GM18519 (cell line): ENCODE data around the gene COQ8B.
"Not testable (repeated sequence)": the region's sequence is repeated elsewhere in the genome, so short reads cannot be mapped to it uniquely, and the experiment has no call there.

Experiments
- ATAC-seq: cut with Tn5 transposase; IDR thresholded peaks from one replicate; pipeline ENCODE4 v1.9.1; 2021; ENCODE audit warnings: mild to moderate bottlenecking, moderate library complexity; ENCODE audit not compliant: unreplicated experiment, low FRiP score

The COQ8B gene

DNA sequence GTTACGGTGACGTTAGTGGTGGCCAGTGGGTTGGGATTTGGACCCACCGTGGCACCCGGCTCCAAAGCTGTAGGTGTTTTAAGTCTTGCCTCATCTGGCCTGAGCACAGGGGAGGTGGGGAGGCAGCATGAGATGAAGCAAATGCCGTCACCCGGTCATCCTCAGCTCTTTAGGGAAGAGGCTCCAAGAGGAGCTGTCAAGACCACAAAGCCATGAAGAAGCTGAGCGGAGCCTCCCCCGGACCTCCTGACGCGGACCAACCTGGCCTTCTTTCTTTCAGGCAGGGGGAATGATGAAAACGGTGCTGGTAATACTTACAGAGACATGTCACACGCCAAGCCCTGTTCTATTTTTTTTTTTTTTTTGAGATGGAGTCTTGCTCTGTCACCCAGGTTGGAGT is 26.2 kb upstream of the COQ8B start:
- no peak for ATAC-seq

DNA sequence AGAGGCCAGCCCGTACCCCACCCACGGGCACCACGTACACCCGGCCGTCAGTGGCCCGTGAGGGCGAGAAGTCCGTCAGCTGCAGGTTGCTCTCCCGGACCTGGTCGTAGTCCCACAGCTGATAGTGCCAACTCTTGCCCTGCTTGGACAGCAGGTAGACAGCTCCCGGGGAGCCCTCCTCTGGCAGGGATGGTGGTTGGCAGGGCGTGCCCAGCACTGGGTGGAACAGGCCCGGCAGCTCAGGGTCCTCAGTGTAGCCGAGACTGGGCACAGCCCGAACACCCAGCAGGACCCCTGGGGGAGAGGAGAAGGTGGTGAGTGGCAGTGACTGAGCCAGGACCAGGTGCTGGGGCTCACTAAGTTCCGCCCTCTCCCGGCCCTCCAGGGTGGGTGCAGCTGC is 25.8 kb upstream of the COQ8B start:
- ATAC-seq, result no peak

DNA sequence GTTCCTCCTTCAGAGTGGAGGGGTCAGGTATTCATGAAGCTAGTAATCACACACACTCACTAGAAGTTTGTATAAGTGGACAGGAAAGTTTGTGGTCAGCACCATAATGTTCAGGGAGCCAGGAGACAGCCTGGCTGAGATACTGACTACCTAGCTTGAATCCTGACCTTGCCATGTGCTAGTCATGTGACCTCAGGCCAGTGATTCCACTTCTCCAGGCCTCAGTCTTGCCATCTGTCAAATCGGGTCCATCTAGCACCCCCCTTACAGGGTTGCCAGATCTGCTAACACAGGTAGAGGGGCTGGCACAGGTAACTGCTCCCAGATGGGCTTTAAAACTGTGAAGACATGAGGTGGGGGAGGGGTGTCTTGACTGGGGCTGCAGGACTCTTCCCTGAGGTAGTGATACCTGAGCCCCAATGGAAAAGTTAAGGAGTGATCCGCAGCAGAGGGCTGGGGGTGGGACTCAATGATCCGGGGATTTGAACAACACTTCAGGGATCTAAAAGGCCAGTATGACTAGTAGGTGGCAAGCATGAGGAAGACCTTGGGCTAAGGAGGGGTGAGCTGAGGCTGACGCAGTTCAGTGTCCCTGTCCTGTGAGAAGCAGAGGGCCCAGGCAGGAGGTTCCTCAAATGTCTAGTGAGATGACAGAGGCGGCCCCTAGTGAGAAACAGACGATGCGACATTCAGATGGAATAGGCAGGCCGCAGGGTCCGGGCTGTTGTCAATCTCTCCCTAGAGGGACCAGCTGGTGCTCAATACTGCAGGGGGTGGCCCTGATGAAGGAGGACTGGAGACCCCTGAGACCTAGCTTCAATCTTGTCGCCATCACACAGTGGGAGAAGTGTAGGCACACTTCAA is 25.1 kb upstream of the COQ8B start:
- no peak for ATAC-seq

DNA sequence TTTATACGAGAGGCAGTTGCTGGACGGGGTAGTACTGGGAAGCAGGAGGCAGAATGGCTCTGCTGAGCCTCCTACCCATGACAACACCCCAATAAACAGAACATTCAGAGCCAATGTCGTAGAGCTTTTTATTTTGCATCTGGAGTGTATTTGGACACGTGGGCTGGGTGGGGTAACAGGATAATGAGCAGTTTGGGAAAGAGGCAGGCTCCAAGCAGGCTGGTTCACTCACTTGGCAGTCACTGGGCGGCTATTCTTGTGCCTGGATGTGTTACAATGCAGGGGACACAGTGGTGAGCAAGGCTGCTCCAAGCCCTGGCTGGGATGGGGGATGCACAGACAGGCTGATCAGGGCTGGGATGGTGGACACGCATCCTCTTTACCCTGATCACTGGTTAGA is 24.1 kb upstream of the COQ8B start:
- no peak for ATAC-seq

DNA sequence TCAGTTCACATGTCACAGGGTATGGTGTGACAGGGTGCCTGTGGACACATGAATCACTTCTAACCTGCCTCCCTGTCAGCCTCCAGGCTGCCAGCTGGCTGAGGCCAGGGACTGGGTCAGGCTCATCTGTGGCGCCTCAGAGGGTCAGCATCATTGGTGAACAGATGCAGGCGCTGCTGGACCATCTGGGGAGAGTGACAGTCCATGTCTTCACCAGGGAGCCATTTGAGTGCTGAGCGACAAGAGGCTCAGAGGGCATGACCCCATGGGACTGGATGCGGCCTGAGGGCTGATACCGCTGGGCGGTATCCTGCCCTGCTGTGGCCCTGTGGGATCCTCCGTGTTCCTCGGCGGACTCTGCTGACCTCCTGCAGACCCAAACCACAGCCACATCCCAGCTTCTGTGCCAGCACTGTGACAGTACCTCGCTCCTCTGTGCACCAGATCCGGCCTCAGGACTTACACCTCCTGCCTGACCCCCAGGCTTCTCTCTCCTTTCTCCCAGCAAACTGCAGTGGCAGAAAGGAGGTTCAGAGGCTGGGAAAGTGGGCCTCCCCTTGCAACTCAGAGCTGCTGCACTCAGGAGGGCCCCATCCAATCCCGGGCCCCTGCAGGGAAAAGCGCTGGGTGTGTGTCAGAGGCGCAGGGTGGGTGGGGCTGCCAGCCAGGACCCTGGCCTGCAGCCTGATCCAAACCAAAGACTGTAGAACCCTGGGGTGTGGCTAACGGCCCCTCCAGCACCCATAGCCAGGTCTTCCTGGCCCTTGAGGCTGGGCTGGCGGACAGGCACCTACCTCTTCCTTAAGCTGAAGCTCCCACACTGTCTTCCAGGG is 23.4 kb upstream of the COQ8B start:
- no peak for ATAC-seq

DNA sequence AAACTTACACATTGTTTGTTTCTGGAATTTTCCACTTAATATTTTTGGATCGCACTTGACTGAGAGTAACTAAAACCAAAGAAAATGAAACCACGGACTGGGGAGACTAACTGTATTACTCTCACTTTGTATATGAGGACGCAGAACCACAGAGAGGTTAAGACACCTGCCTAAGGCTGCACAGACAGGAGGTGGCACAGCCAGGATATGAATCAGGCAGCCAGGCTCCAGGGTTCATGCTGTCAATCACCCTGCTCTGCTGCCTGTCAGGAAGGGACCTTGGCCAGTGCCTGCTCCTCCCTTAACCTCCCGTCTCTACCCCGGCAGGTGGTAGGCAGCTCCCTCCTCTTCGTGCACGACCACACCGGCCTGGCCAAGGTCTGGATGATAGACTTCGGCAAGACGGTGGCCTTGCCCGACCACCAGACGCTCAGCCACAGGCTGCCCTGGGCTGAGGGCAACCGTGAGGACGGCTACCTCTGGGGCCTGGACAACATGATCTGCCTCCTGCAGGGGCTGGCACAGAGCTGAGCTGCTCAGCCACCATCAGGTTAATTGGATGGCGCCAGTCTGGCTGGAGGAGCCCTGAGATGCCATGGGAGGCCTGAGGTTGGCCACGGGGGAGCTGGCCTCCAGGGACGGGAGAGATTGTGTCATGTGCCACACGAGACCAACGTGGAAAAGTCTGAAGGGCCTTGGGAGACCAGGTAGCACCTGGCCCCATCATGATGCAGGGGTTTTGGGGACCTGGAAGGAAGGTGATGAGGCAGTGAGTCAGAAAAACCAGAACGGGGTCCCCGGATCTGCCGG is 22.5 kb upstream of the COQ8B start:
- ATAC-seq, result no peak

DNA sequence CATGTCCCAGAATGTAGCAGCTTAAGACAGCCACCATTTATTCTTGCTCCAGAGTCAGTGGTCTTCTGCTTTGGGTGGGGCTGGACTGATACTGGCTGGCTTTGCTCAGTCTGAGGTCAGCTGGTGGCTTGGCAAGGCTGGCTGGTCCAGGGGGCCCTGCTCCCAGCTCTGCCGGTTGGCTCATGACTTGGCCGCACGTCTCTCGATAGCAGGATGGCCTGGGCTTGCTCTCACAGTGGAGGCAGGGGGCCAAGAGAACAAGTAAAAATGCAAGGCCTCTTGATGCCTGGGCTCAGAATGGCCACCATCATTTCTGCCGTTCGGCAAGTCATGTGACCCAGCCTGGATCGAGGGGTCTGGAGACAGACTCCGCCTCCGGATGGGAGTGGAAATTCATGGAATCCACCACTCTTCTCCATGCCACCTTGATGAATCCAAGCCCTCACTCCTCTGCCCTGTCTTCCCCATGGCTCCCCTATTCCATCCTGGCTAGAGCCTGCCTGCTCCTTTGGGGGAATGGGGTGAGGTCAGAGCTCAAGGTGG is 20.5 kb upstream of the COQ8B start:
- no peak for ATAC-seq

DNA sequence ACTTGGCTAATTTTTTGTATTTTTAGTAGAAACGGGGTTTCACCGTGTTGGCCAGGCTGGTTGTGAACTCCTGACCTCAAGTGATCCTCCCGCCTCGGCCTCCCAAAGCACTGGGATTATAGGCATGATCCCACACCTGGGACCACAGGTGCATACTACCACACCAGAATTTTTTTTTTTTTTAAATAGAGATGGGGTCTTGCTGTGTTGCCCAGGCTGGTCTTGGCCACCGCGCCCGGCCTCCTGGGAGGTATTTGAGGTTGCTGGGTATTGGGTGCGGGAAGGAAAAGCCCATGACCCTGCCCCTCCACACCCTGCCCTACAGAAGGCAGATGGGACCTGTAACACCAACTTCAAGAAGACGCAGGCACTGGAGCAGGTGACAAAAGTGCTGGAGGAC is 20.0 kb upstream of the COQ8B start:
- ATAC-seq, result no peak

DNA sequence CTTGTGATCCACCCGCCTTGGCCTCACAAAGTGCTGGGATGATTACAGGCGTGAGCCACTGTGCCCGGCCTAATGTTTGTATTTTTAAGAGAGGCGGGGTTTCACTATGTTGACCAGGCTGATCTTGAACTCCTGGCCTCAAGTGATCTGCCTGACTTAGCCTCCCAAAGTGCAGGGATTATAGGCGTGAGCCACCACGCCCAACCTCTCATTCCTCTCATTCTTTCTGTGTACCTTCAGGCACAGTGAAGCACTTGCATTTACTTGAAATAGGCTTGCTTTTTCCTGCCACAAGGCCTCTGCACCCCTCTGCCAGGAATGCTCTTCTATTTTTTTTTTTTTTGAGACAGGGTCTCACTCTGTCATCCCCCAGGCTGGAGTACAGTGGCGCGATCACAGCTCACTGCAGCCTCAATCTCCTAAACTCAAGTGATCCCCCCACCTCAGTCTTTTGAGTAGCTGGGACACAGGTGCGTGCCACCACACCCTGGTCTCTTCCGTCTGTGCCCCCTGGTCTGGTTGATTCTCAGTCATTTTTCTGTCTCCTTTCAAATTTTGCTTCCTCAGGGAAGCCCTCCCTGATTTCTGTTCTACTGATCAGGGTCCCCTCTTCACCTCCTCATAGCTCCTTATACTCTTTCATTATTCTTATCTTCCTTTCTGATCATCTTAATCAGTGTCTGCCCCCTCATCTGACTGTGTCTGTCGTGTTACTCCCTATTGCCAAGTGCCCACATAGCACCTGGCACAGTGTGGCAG is 18.5 kb upstream of the COQ8B start:
- no peak for ATAC-seq

DNA sequence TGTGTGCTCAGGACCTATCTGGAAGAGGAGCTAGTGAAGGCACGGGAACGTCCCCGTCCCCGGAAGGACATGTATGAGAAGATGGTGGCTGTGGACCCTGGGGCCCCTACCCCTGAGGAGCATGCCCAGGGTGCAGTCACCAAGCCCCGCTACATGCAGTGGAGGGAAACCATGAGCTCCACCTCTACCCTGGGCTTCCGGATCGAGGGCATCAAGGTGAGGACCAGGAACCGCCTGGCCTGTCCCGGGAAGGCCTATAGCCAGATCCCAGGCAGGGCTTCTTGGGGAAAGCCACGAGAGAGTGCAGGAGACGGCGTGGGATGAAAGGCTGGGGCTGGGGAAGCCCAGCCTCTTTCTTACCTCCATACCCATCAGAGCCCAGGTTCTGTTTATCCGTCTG is 16.5 kb upstream of the COQ8B start:
- ATAC-seq, result no peak

DNA sequence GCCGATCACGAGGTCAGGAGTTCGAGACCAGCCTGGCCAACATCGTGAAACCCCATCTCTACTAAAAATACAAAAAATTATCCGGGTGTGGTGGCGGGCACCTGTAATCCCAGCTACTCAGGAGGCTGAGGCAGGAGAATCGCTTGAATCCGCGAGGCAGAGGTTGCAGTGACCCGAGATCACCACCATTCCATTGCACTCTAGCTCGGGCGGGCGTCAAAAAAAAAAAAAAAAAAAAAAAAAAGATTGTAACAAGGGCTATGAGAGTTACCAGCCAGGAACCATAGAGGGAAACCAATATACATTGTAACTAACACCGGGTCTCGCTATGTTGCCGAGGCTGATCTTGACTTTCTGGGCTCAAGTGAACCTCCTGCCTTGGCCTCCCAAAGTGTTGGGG is 15.6 kb upstream of the COQ8B start:
- ATAC-seq, result not testable (repeated sequence)

DNA sequence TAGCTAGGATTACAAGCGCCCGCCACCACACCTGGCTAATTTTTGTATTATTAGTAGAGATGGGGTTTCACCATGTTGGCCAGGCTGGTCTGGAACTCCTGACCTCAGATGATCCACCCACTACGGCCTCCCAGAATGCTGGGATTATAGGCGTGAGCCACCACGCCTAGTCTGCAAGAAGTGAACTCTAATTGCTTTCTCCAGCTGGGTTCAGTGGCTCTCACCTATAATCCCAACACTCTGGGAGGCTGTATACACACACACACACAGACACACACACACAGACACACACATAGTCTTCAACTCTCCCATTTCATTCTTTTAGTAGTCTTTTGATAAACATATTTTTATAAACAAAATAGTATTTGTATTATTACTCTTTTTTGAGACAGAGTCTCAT is 13.4 kb upstream of the COQ8B start:
- ATAC-seq, result not testable (repeated sequence)

DNA sequence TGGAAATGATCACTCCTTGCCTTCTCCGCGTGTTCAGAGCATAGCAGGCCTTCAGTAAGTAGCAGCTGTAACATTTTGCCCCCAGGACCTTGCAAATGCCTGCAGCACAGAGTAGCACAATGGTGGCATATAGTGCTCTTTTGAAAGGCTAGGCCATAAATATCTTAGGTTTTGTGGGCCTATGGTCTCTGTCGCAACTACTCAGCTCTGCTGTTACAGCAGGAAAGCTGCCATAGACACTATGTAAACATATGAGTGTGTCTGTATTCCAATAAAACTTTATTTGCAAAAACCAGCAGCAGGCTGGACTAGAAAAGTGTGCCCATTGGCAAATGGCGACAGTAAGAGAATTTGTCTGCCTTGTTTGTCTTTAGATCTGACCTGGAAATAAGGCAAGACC is 9.6 kb upstream of the COQ8B start:
- no peak for ATAC-seq

DNA sequence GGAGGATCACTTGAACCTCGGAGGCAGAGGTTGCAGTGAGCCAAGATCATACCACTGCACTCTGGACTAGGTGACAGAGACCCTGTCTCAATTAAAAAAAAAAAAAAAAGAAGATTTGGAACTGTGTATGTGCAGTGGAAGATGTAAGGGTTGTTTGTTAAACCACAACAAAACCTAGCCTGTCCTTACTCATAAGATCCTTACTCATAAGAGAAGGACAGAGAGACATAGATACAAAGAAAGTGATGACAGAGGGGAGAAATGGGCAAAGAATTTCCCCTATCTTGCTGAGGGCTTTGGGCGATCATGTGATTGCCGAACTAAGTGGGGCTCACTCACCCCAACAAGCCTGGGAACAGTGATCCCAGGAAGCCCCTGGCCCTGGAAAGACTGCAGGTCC is 8.2 kb upstream of the COQ8B start:
- no peak for ATAC-seq

DNA sequence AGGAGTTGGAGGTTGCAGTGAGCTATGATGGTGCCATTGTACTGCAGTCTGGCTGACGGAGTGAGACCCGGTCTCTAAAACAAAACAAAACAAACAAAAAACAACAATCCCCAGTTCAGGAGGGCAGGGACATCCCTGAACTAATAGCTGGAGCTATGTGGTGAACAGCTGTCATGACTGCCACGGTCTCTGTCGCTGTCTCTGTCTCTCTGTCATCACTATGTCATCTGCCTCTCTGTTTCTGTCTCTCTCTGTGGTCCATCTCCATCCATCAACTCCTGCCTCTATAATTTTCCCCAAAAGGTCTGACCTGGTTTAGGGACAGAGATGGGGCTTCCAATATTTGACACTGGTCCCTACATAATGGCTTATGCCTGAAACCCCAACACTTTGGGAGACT is 7.6 kb upstream of the COQ8B start:
- ATAC-seq, result no peak

DNA sequence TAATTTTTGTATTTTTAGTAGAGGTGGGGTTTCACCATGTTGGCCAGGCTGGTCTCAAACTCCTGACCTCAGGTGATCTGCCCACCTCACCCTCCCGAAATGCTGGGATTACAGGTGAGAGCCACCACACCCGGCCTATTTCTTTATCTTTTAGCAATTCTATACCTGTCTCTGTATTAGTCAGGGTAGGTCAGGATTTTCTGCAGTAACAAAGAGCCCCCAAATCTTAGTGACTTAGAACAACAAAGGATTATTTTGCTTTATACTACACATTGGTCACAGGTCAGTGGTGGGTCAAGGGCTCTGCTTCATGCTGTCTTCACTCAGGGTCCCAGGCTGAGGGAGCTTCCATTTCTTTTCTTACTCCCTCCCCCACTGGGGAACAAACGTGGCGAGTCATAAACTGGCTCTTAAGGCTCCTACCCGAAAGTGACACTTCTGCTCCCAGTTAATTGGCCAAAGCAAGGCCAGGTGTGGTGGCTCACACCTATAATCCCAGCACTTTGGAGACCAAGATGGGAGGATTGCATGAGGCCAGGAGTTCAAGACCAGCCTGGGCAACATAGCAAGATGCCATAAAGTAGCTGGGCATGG is 7.1 kb upstream of the COQ8B start:
- ATAC-seq, result no peak

DNA sequence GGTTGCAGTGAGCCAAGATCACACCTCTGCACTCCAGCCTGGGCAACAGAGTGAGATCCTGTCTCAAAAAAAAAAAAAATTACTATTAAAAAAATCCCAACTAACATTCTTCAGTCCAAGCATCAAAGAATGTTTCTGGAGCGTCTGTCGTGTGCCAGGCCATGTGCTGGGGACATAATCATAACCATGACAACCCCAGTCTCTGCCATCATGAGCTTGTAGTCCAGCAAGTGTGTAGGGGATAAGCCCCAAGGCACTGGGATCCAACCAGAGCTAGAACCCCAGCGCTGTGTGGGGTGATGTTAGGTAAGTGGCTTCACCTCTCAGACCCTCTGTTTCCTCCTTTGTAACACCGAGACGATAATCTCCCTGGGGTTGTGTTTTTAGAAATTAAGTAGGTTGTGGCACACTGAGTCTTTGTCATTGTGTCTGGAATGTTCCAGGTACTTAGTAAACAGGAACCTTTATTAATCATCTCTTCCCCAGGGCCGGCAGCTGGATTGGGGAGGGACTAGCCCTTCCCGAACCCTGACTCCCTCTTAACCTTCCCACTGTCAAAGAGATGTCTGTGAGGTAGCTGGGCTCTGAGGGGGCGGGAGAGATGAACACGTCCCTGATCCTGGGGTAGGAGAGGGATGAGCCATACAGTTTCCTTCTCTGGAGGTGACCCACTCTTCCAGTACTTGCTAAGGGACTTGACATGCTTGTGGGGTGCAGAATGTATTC is 5.4 kb upstream of the COQ8B start:
- ATAC-seq, result no peak

DNA sequence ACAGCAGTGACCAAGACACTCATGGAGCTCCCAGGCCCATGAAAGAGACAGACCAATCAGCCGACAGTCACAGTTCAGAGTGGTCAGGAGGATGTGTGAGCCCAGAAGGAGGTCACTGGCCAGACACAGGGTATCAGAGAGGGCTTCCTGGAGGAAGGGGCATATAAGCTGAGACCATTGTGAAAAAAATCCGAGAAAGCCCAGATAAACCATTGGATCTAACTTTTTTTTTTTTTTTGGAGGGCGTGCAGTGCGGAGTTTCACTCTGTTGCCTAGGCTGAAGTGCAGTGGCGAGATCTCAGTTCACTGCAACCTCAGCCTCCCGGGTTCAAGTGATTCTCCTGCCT is 4.4 kb upstream of the COQ8B start:
- ATAC-seq, result no peak

DNA sequence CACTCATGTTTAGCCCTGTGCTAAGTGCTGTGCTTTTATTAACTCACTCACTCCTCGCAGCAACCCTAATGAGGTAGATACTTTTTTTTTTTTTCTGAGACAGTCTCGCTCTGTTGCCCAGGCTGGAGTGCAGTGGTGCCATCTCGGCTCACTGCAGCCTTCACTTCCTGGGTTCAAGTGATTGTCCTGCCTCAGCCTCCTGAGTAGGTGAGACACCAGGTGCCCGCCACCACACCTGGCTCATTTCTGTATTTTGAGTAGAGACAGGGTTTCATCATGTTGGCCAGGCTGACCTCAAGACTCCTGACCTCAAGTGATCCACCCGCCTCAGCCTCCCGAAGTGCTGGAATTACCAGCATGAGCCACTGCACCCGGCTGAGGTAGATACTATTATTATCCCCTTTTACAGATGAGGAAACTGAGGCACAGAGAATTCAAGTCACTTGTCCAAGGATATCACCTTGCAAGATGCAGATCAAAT is 2.8 kb upstream of the COQ8B start:
- no peak for ATAC-seq
